Fibroblast of skin of back (primary cell): ENCODE results near the gene CPLANE2.

Source experiments
- DNase-seq: peaks from one replicate; pipeline ENCODE4 v3.0.0-alpha.2; 2013

The CPLANE2 gene

GRCh38 chr1:16187748-16188401 lies 49.1 kb downstream of the CPLANE2 start:
- DNase-seq: peak; percentile 72

GRCh38 chr1:16186655-16187235 lies 50.2 kb downstream of the CPLANE2 start:
- DNase-seq: no peak

GRCh38 chr1:16184557-16185303 lies 52.3 kb downstream of the CPLANE2 start:
- no peak for DNase-seq

- no peak for DNase-seq
Observed at GRCh38 chr1:16183765-16184556, 53.0 kb downstream of the CPLANE2 start.

- DNase-seq: peak; percentile 52
Observed at GRCh38 chr1:16183179-16183578, 53.8 kb downstream of the CPLANE2 start.

DNA sequence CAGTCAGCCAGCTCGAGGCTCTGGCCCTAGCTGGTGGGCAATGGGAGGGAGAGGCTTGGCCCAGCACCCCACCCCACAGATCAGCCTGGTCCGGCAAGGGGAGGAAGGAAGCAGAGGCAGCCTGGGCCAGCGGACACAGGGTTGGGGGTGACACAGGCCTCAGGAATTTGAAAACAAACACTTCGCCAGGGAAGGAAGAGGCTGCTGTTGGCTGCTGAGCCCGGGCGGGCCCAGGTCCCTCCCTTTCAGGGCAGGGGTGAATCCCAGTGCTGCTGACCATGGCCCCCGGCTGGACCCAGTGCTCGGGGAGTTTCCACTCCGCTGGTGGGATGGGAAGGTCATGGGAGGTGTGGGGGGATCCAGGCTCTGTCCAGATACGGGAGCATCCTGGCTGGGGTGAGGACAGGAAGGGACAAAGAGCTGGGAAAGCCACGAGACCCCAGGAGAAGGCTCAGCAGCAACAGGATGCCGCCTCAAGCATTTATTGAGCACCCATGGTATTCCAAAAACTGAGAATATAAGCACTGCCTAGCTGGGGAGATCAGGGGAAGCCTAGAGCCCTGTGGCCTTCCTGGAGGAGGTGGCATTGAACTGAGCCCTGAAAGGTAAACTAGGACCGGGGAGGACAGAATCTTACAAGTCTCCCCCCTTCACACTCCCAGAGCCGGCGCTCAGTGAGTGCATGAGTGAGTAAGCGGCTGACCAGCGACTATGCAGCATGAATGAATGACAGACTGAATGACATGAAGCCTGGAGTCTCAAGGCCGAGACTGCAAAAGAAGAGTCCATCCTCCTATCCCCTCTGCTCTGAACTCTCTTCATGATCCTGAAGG lies 54.9 kb downstream of the CPLANE2 start:
- DNase-seq: peak; percentile 93
